Activated naive CD4-positive, alpha-beta T cell treated with anti-CD3 and anti-CD28 coated beads, Interleukin-2, amount 10 ng/mL, durations not matched to agents 7 days and 5 days (primary cell): Measurements from ENCODE around the gene CTNNA3.

Source experiments
- CTCF ChIA-PET: fragments of 350-600 bp; sonication (Branson Sonifier 250); formaldehyde crosslinking; loops from one replicate; lab custom pipeline; 2021; ENCODE audit warnings: antibody characterized with exemption; lab: Charles Lee
- DNase-seq: peaks from one replicate; pipeline ENCODE4 v3.0.0-alpha.2; 2020
- H3K27ac Mint-ChIP-seq: one replicate; pipeline ENCODE4 v1.8.0; 2021; ENCODE audit warnings: mild to moderate bottlenecking, moderate library complexity, mixed read lengths
- H3K27me3 Mint-ChIP-seq: one replicate; pipeline ENCODE4 v1.8.0; 2021; ENCODE audit warnings: mild to moderate bottlenecking, mixed read lengths
- H3K36me3 Mint-ChIP-seq: one replicate; pipeline ENCODE4 v1.8.0; 2021; ENCODE audit warnings: mixed read lengths
- H3K4me1 Mint-ChIP-seq: one replicate; pipeline ENCODE4 v1.8.0; 2021; ENCODE audit warnings: mixed read lengths
- H3K4me3 Mint-ChIP-seq: one replicate; pipeline ENCODE4 v1.8.0; 2021; ENCODE audit warnings: mild to moderate bottlenecking, moderate library complexity, mixed read lengths
- H3K9me3 Mint-ChIP-seq: one replicate; pipeline ENCODE4 v1.8.0; 2021; ENCODE audit warnings: mixed read lengths

Gene CTNNA3

GRCh38 chr10:66192162-66192831, 1503.7 kb downstream of the CTNNA3 start:
- H3K9me3 Mint-ChIP-seq, result no peaks in the 10 kb centered on the region
- H3K4me3 Mint-ChIP-seq, result no peak overlapping the region
- H3K27ac Mint-ChIP-seq, result no peak overlapping the region
- H3K27me3 Mint-ChIP-seq, result no peaks in the 10 kb centered on the region
- H3K4me1 Mint-ChIP-seq, result no peaks in the 10 kb centered on the region
- H3K36me3 Mint-ChIP-seq, result no peaks in the 10 kb centered on the region
- no peak for DNase-seq
- CTCF ChIA-PET, result no interaction called here

GRCh38 chr10:66190413-66190812, 1505.6 kb downstream of the CTNNA3 start:
- H3K27ac Mint-ChIP-seq, result no peak overlapping the region
- no peaks in the 10 kb centered on the region for H3K36me3 Mint-ChIP-seq
- no peaks in the 10 kb centered on the region for H3K9me3 Mint-ChIP-seq
- DNase-seq, result no peak
- H3K4me3 Mint-ChIP-seq, result no peak overlapping the region
- no peaks in the 10 kb centered on the region for H3K4me1 Mint-ChIP-seq
- CTCF ChIA-PET, result no interaction called here
- no peaks in the 10 kb centered on the region for H3K27me3 Mint-ChIP-seq

- no peak for DNase-seq
- Mint-ChIP-seq H3K4me3 (no peak overlapping the region), H3K4me1 (no peaks in the 10 kb centered on the region), H3K9me3 (no peaks in the 10 kb centered on the region), H3K27ac (no peak overlapping the region), H3K27me3 (no peaks in the 10 kb centered on the region), H3K36me3 (no peaks in the 10 kb centered on the region)
- CTCF ChIA-PET, result no interaction called here
Observed at GRCh38 chr10:66189271-66189670, 1506.7 kb downstream of the CTNNA3 start.

GRCh38 chr10:66187053-66187733, 1508.8 kb downstream of the CTNNA3 start:
- DNase-seq, result no peak
- H3K4me1 Mint-ChIP-seq, result no peaks in the 10 kb centered on the region
- no peaks in the 10 kb centered on the region for H3K27me3 Mint-ChIP-seq
- CTCF ChIA-PET, result no interaction called here
- H3K4me3 Mint-ChIP-seq, result no peak overlapping the region
- H3K36me3 Mint-ChIP-seq, result no peaks in the 10 kb centered on the region
- no peaks in the 10 kb centered on the region for H3K9me3 Mint-ChIP-seq
- no peak overlapping the region for H3K27ac Mint-ChIP-seq

GRCh38 chr10:66183028-66183427, 1513.0 kb downstream of the CTNNA3 start:
- CTCF ChIA-PET, result no interaction called here
- no peak overlapping the region for H3K27ac Mint-ChIP-seq

GRCh38 chr10:66180581-66181318, 1515.2 kb downstream of the CTNNA3 start:
- Mint-ChIP-seq H3K36me3 (no peaks in the 10 kb centered on the region), H3K4me3 (no peak overlapping the region), H3K4me1 (no peaks in the 10 kb centered on the region), H3K27ac (no peak overlapping the region), H3K9me3 (no peaks in the 10 kb centered on the region), H3K27me3 (no peaks in the 10 kb centered on the region)
- DNase-seq, result no peak
- CTCF ChIA-PET, result no interaction called here

More at GRCh38 chr10:66183028-66183427, 1513.0 kb downstream of the CTNNA3 start:
- Mint-ChIP-seq H3K36me3 (no peaks in the 10 kb centered on the region), H3K4me3 (no peak overlapping the region), H3K27me3 (no peaks in the 10 kb centered on the region), H3K9me3 (no peaks in the 10 kb centered on the region), H3K4me1 (no peaks in the 10 kb centered on the region)
- no peak for DNase-seq

- H3K9me3 Mint-ChIP-seq, result no peaks in the 10 kb centered on the region
- H3K4me3 Mint-ChIP-seq, result no peak overlapping the region
- CTCF ChIA-PET, result no interaction called here
- no peaks in the 10 kb centered on the region for H3K36me3 Mint-ChIP-seq
- no peak overlapping the region for H3K27ac Mint-ChIP-seq
- no peak for DNase-seq
- no peaks in the 10 kb centered on the region for H3K27me3 Mint-ChIP-seq
- H3K4me1 Mint-ChIP-seq, result no peaks in the 10 kb centered on the region
Observed at GRCh38 chr10:66180021-66180420, 1516.0 kb downstream of the CTNNA3 start.

GRCh38 chr10:66176772-66177171, 1519.2 kb downstream of the CTNNA3 start:
- CTCF ChIA-PET, result no interaction called here
- H3K4me1 Mint-ChIP-seq, result no peaks in the 10 kb centered on the region

GRCh38 chr10:66167816-66168215, 1528.2 kb downstream of the CTNNA3 start:
- CTCF ChIA-PET, result no interaction called here
- DNase-seq, result no peak
- Mint-ChIP-seq H3K4me1 (no peaks in the 10 kb centered on the region), H3K9me3 (no peaks in the 10 kb centered on the region), H3K27ac (no peak overlapping the region), H3K4me3 (no peak overlapping the region), H3K36me3 (no peaks in the 10 kb centered on the region), H3K27me3 (no peaks in the 10 kb centered on the region)

More at GRCh38 chr10:66176772-66177171, 1519.2 kb downstream of the CTNNA3 start:
- H3K27me3 Mint-ChIP-seq, result no peaks in the 10 kb centered on the region
- H3K36me3 Mint-ChIP-seq, result no peaks in the 10 kb centered on the region
- DNase-seq, result no peak
- H3K27ac Mint-ChIP-seq, result no peak overlapping the region
- no peaks in the 10 kb centered on the region for H3K9me3 Mint-ChIP-seq
- H3K4me3 Mint-ChIP-seq, result no peak overlapping the region

GRCh38 chr10:66162560-66163143, 1533.3 kb downstream of the CTNNA3 start:
- Mint-ChIP-seq H3K27me3 (no peaks in the 10 kb centered on the region), H3K4me3 (no peak overlapping the region), H3K27ac (no peak overlapping the region), H3K4me1 (no peaks in the 10 kb centered on the region), H3K9me3 (no peaks in the 10 kb centered on the region), H3K36me3 (no peaks in the 10 kb centered on the region)
- CTCF ChIA-PET, result no interaction called here
- no peak for DNase-seq

- CTCF ChIA-PET, result no interaction called here
- H3K36me3 Mint-ChIP-seq, result no peaks in the 10 kb centered on the region
- H3K4me1 Mint-ChIP-seq, result no peaks in the 10 kb centered on the region
- no peaks in the 10 kb centered on the region for H3K27me3 Mint-ChIP-seq
- H3K27ac Mint-ChIP-seq, result no peak overlapping the region
- no peak overlapping the region for H3K4me3 Mint-ChIP-seq
- DNase-seq, result no peak
- H3K9me3 Mint-ChIP-seq, result no peaks in the 10 kb centered on the region
Observed at GRCh38 chr10:66151346-66151745, 1544.6 kb downstream of the CTNNA3 start.

GRCh38 chr10:66148312-66148711, 1547.7 kb downstream of the CTNNA3 start:
- H3K27me3 Mint-ChIP-seq, result no peaks in the 10 kb centered on the region
- DNase-seq, result no peak
- H3K4me3 Mint-ChIP-seq, result no peak overlapping the region
- H3K4me1 Mint-ChIP-seq, result no peaks in the 10 kb centered on the region
- no peaks in the 10 kb centered on the region for H3K9me3 Mint-ChIP-seq
- no peak overlapping the region for H3K27ac Mint-ChIP-seq
- CTCF ChIA-PET, result no interaction called here
- no peaks in the 10 kb centered on the region for H3K36me3 Mint-ChIP-seq

GRCh38 chr10:66144016-66144415, 1552.0 kb downstream of the CTNNA3 start:
- CTCF ChIA-PET, result no interaction called here
- no peak for DNase-seq
- H3K27ac Mint-ChIP-seq, result no peak overlapping the region
- H3K27me3 Mint-ChIP-seq, result no peaks in the 10 kb centered on the region
- no peaks in the 10 kb centered on the region for H3K9me3 Mint-ChIP-seq
- no peaks in the 10 kb centered on the region for H3K36me3 Mint-ChIP-seq
- no peaks in the 10 kb centered on the region for H3K4me1 Mint-ChIP-seq
- H3K4me3 Mint-ChIP-seq, result no peak overlapping the region

GRCh38 chr10:66102756-66103155, 1593.2 kb downstream of the CTNNA3 start:
- Mint-ChIP-seq H3K9me3 (no peaks in the 10 kb centered on the region), H3K27me3 (no peaks in the 10 kb centered on the region), H3K4me3 (no peak overlapping the region), H3K36me3 (no peaks in the 10 kb centered on the region), H3K27ac (no peak overlapping the region), H3K4me1 (no peaks in the 10 kb centered on the region)
- CTCF ChIA-PET, result no interaction called here
- DNase-seq, result no peak
